ENCODE measurements around the gene THRA. TPM values are rescaled to one million over a fixed set of nuclear protein-coding genes. Genes with fewer than 3 reads are reported as not detected.

The THRA gene
- total and polyA plus RNA-seq, 9 of the 15 experiments (the other 6 are each of a cell fraction or from before 2014, with no cell fraction given) = 0.34 to 23.4 (median 12.7) TPM

GRCh38 chr17:40100669-40101366 lies 38.1 kb downstream of the THRA start (continued):
- peak; percentile 94 for TF ChIP-seq ATF3 (IDR thresholded peaks at IDR 0.05)
- no peak; the same call in 1 of the 2 replicates for TF ChIP-seq ATF3 (CRISPR knock-in tag; conservative IDR thresholded peaks at IDR 0.05)
- TF ChIP-seq AFF1 (IDR thresholded peaks at IDR 0.05; ENCODE audit: low read depth in 1 of 2, partially characterized antibody in 2 of 2) = peak in 1 of 2 experiments; percentile 80
- TF ChIP-seq RBM17 (IDR thresholded peaks at IDR 0.05; ENCODE audit: borderline replicate concordance, low read depth, low read length) = no peak
- TF ChIP-seq ELF4 (CRISPR knock-in tag; IDR thresholded peaks at IDR 0.05) = 0 out of 2 replicates have a peak, but pooled peaks have one; percentile 36
- TF ChIP-seq MAZ (CRISPR knock-in tag; conservative IDR thresholded peaks at IDR 0.05 in 1 of 2, IDR thresholded peaks at IDR 0.05 in 1 of 2) = 0 out of 4 replicates have a peak, but pooled peaks of 1 of the 2 experiments have one; percentile 41
- TF ChIP-seq BHLHE40 (IDR thresholded peaks at IDR 0.05; ENCODE audit: low read length) = peak; percentile 96
- TF ChIP-seq RFX7 (CRISPR knock-in tag; IDR thresholded peaks at IDR 0.05) = no peak
- peak; percentile 79 for TF ChIP-seq MXI1 (IDR thresholded peaks at IDR 0.05; ENCODE audit: low read depth, low read length)
- TF ChIP-seq NEUROD1 (IDR thresholded peaks at IDR 0.05; ENCODE audit: borderline replicate concordance, low read depth, low read length, partially characterized antibody) = peak; percentile 40
- TF ChIP-seq CREB5 (CRISPR knock-in tag; IDR thresholded peaks at IDR 0.05) = no peak
- no peak for TF ChIP-seq KLF16 (IDR thresholded peaks at IDR 0.05)
- TF ChIP-seq FOXP1 (CRISPR knock-in tag; IDR thresholded peaks at IDR 0.05) = 0 out of 2 replicates have a peak, but pooled peaks have one; percentile 54
- no peak for TF ChIP-seq ARID2 (IDR thresholded peaks at IDR 0.05)
- no peak for TF ChIP-seq SMAD3 (CRISPR knock-in tag; conservative IDR thresholded peaks at IDR 0.05)
- no peak for TF ChIP-seq LCOR (CRISPR knock-in tag; IDR thresholded peaks at IDR 0.05)
- TF ChIP-seq ZNF717 (CRISPR knock-in tag; IDR thresholded peaks at IDR 0.05) = no peak
- no peak for TF ChIP-seq SETDB1 (IDR thresholded peaks at IDR 0.05; ENCODE audit: low read length)
- no peak for TF ChIP-seq ZC3H8 (IDR thresholded peaks at IDR 0.05)
- TF ChIP-seq HOMEZ (CRISPR knock-in tag; IDR thresholded peaks at IDR 0.05) = no peak
- TF ChIP-seq NCOA2 (IDR thresholded peaks at IDR 0.05; ENCODE audit: partially characterized antibody in 2 of 2) = no peak
- TF ChIP-seq MCM7 (IDR thresholded peaks at IDR 0.05) = no peak

Measured in K562 (cell line).